GM23338 (cell line): ENCODE data around the gene SCAF8.

Source experiments
- CTCF ChIP-seq, 2 experiments: fragments of 200-600 bp in 1 of 2; sonication (generic) in 1 of 2; conservative IDR thresholded peaks; 2 replicates each; pipeline versions ENCODE4 v1.5.1 to v1.6.1; 2016 to 2017; ENCODE audit warnings: antibody characterized with exemption in 2 of 2, low read depth in 2 of 2, mild to moderate bottlenecking in 2 of 2, moderate library complexity in 1 of 2
- EZH2 ChIP-seq: fragments of 200-600 bp; sonication (generic); IDR thresholded peaks from one replicate; pipeline ENCODE4 v1.8.0; 2017; ENCODE audit warnings: antibody characterized with exemption, mild to moderate bottlenecking, low read depth; ENCODE audit not compliant: unreplicated experiment
- JUNB ChIP-seq: IDR thresholded peaks from one replicate; pipeline ENCODE4 v1.6.1; 2016; ENCODE audit warnings: antibody characterized with exemption; ENCODE audit not compliant: unreplicated experiment
- POLR2AphosphoS5 ChIP-seq: IDR thresholded peaks from 2 replicates; pipeline ENCODE4 v1.6.1; 2016; ENCODE audit warnings: antibody characterized with exemption, low read depth

- TF ChIP-seq CTCF (conservative IDR thresholded peaks at IDR 0.05; ENCODE audit: low read depth in 2 of 2) (no peak), JUNB (no peak), EZH2 (no peak), POLR2AphosphoS5 (no peak)
Measured at GRCh38 chr6:154821099-154821498, 87.9 kb downstream of the SCAF8 start.
